ENCODE results near the gene MAGED2. TPM values are rescaled to one million over a fixed set of nuclear protein-coding genes. Genes with fewer than 3 reads are reported as not detected.
"Not testable (repeated sequence)": the region's sequence is repeated elsewhere in the genome, so short reads cannot be mapped to it uniquely, and the experiment has no call there.

Gene MAGED2
- total RNA-seq, 1 donor from 2014 or later: 247 TPM

DNA sequence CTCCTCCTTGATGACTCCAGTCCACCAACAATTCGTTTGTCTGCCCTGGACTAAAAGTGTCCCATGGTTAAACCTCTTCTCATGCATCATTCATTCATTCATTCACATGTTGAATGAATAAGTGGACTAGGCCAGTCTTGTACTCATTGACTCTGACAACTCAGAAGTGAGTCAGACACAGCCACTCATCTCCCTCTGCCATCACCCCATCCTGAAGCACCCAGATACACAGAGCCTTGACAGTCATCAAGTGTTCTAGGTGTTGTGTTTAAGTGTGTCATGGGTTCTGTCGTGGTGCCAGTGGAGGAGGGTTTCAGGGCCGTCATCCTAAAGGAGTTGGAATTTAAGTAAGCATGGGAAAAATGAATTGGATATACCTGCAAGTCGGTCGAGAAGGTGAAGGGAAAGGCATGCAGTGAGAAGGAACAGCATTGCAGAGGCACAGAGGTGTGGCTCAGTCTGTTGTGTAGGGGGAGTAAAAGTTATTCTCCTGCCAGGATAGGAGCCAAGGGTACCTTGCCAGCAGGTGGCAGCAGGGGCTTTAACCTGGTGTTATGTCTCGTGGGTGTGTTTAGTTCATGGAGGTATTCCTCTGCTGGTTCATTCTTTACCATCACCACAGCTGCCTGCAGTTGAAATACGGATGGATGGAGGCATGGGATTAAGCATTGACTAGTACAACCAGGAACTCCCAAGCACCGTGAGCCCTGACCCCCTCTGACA is 18.3 kb downstream of the MAGED2 start:
- H3K9me3 Mint-ChIP-seq (ENCODE audit: low read depth): peaks cover 14% of the 10 kb centered on the region
- DNase-seq (ENCODE audit: low spot score, unreplicated experiment): no peak
- H3K4me3 Mint-ChIP-seq (ENCODE audit: low read depth): no peak overlapping the region
- no peaks in the 10 kb centered on the region for H3K4me1 Mint-ChIP-seq (ENCODE audit: low read depth)
- TF ChIP-seq, protein P1, sequence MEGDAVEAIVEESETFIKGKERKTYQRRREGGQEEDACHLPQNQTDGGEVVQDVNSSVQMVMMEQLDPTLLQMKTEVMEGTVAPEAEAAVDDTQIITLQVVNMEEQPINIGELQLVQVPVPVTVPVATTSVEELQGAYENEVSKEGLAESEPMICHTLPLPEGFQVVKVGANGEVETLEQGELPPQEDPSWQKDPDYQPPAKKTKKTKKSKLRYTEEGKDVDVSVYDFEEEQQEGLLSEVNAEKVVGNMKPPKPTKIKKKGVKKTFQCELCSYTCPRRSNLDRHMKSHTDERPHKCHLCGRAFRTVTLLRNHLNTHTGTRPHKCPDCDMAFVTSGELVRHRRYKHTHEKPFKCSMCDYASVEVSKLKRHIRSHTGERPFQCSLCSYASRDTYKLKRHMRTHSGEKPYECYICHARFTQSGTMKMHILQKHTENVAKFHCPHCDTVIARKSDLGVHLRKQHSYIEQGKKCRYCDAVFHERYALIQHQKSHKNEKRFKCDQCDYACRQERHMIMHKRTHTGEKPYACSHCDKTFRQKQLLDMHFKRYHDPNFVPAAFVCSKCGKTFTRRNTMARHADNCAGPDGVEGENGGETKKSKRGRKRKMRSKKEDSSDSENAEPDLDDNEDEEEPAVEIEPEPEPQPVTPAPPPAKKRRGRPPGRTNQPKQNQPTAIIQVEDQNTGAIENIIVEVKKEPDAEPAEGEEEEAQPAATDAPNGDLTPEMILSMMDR (IDR thresholded peaks at IDR 0.05; ENCODE audit: unreplicated experiment): peak; percentile 33
- H3K27ac Mint-ChIP-seq: no peak overlapping the region
- no peaks in the 10 kb centered on the region for H3K27me3 Mint-ChIP-seq
- no peaks in the 10 kb centered on the region for H3K36me3 Mint-ChIP-seq (ENCODE audit: insufficient read depth)

DNA sequence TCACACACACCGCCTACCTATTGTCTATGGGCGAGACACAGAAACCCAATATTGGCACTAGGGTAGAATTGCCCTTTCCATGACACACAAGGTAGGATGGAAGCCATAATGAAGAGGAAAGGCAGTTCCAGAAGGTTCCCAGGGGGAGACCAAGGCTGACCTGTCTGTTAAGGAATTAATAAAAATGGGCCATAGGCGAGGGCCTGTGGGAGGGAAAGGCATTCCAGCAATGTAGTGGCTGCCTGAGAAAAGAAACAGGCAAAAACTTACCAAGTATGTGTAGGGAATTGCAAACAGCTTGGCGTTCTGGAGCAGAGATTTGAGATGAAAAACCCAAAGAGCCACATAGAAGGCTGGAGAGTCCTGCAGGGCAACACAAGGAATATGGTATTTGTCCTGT is 19.1 kb downstream of the MAGED2 start:
- Mint-ChIP-seq H3K27me3 (no peaks in the 10 kb centered on the region), H3K9me3 (ENCODE audit: low read depth) (peaks cover 19% of the 10 kb centered on the region), H3K27ac (no peak overlapping the region), H3K4me3 (ENCODE audit: low read depth) (no peak overlapping the region), H3K36me3 (ENCODE audit: insufficient read depth) (no peaks in the 10 kb centered on the region), H3K4me1 (ENCODE audit: low read depth) (no peaks in the 10 kb centered on the region)
- no peak for DNase-seq (ENCODE audit: low spot score, unreplicated experiment)
- TF ChIP-seq, protein P1 (IDR thresholded peaks at IDR 0.05; ENCODE audit: unreplicated experiment): no peak

DNA sequence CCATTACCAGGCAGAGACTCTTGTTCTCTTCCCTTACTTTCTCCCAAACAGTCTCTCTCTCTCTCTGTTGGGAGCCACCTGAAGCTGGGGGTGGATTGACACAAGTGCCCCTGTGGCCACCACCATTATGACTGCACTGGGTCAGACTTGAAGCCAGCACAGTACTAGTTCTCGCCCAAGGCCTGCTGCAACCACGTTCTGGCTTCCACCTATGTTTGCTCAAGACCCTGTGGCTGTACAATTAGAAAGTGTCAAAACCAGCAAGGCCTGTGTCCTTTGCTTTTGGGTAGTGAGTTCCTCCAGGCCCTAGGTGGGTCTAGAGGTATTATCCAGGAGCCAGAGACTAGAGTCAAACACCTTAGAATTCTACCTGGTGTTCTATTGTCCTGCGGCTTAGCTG is 31.0 kb downstream of the MAGED2 start:
- DNase-seq (ENCODE audit: low spot score, unreplicated experiment): no peak
- TF ChIP-seq, protein P1 (IDR thresholded peaks at IDR 0.05; ENCODE audit: unreplicated experiment): no peak
- Mint-ChIP-seq H3K4me3 (ENCODE audit: low read depth) (no peak overlapping the region), H3K27ac (no peak overlapping the region), H3K4me1 (ENCODE audit: low read depth) (peaks cover 7% of the 10 kb centered on the region), H3K9me3 (ENCODE audit: low read depth) (peaks cover 29% of the 10 kb centered on the region), H3K36me3 (ENCODE audit: insufficient read depth) (peaks cover 2% of the 10 kb centered on the region), H3K27me3 (no peaks in the 10 kb centered on the region)

DNA sequence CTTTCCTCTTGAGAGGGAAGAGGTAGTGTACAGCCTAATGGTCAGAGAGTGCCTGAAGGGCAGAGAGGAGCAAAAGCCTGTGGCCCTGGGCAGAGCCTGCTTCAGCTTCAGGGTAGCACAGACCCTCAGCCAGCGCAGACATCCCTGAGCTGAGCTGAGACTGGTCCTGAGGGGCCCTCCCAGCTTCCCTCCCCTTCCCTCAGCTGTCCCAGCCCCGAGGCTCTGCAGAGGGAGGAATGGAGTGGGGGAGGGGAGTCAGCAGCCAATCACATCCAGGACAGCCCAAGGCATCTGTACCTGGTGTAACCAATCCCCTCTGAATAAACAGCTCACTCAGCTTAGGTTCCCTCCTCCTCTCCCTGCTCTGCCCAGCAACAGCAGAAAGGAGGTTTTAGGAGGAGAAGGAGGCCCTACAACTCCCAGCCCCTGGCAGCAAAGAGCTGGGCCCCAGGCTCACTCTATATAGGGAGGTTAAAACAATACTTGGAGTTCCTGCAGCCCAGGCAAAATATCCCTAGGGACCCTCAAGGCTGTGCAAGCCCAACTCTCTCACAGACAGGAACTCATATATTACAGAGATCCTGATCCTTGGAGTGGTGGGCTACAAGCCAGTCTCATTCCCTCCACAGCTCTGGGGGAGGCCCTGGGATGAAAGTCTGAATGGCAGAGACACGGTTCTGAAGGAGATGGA is 33.8 kb downstream of the MAGED2 start:
- H3K27me3 Mint-ChIP-seq; H3K4me3 Mint-ChIP-seq (ENCODE audit: low read depth); DNase-seq (ENCODE audit: low spot score, unreplicated experiment); H3K4me1 Mint-ChIP-seq (ENCODE audit: low read depth); H3K36me3 Mint-ChIP-seq (ENCODE audit: insufficient read depth): not testable (repeated sequence)
- Mint-ChIP-seq H3K9me3 (ENCODE audit: low read depth) (peaks cover 27% of the 10 kb centered on the region), H3K27ac (peak overlapping the region; percentile 97)

DNA sequence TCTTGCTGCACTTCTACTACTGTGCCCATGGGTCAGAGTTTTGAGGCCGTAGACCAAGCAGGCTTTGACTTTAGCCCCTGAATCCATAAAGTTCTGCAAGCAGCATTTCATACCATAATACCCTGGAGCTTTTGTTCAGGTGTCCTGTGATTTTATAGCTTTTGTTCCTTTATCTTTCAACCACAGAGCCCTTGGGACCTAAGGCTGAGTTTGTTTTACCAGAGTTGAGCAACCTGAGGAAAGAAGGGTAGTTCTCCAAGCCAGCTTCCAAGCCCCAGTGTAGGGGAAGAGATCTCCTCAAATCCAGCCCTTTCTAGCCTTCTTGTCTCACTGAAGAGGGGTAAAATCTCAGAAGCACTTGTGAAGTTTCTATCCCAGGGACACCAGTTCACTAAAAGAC is 35.1 kb downstream of the MAGED2 start:
- Mint-ChIP-seq H3K9me3 (ENCODE audit: low read depth) (peaks cover 29% of the 10 kb centered on the region), H3K27ac (no peak overlapping the region), H3K4me1 (ENCODE audit: low read depth) (peaks cover 7% of the 10 kb centered on the region), H3K36me3 (ENCODE audit: insufficient read depth) (peaks cover 2% of the 10 kb centered on the region), H3K27me3 (no peaks in the 10 kb centered on the region), H3K4me3 (ENCODE audit: low read depth) (no peak overlapping the region)
- no peak for DNase-seq (ENCODE audit: low spot score, unreplicated experiment)
- TF ChIP-seq, protein P1 (IDR thresholded peaks at IDR 0.05; ENCODE audit: unreplicated experiment): no peak
